A549 (cell line): ENCODE results near the gene ZBED5. TPM values are rescaled to one million over a fixed set of nuclear protein-coding genes. Genes with fewer than 3 reads are reported as not detected.

Experiments
- ATAC-seq, 2 experiments: fragments of 200-7000 bp in 1 of 2; fragments of >200 bp in 1 of 2; cut with Nextera tagmentation in 1 of 2; cut with Tn5 transposase in 1 of 2; 3 replicates each; pipeline versions ENCODE4 v1.8.0 to v1.9.1; 2018 to 2020; ENCODE audit warnings: mild to moderate bottlenecking in 1 of 2, moderate library complexity in 1 of 2
- CTCF ChIA-PET: fragments of 300-600 bp; sonication (Branson Sonifier 250); formaldehyde crosslinking; extraction: SDS; loops from one replicate; lab custom pipeline; 2021; ENCODE audit warnings: antibody characterized with exemption, inconsistent platforms; lab: Yijun Ruan, JAX
- POLR2A ChIA-PET: fragments of 350-600 bp; formaldehyde crosslinking; extraction: SDS; loops from one replicate; lab custom pipeline; 2021; ENCODE audit warnings: antibody characterized with exemption, inconsistent platforms; lab: Yijun Ruan, JAX
- DNase-seq, 2 experiments: peaks; one replicate each; pipeline versions ENCODE4 v3.0.0 to v3.0.0-alpha.2; 2011 to 2016; ENCODE audit warnings: low read depth in 1 of 2, low spot score in 1 of 2
- FAIRE-seq: peaks from 2 replicates; lab custom pipeline; 2011; peaks lifted over from hg19 to GRCh38; lab: Jason Lieb, UNC
- H3K27ac ChIP-seq, 2 experiments: fragments of >200 bp; sonication (Bioruptor Twin); formaldehyde crosslinking; 3 replicates each; pipeline ENCODE4 v1.5.1; 2016 to 2017
- H3K4me1 ChIP-seq: fragments of >200 bp; sonication (Bioruptor Twin); formaldehyde crosslinking; 3 replicates; pipeline ENCODE4 v1.6.1; 2016
- H3K4me2 ChIP-seq: fragments of >200 bp; sonication (Bioruptor Twin); formaldehyde crosslinking; 3 replicates; pipeline ENCODE4 v1.6.1; 2016
- H3K4me3 ChIP-seq: fragments of >200 bp; sonication (Bioruptor Twin); formaldehyde crosslinking; 3 replicates; pipeline ENCODE4 v1.5.1; 2016
- H3K9me3 ChIP-seq: fragments of >200 bp; sonication (Bioruptor Twin); formaldehyde crosslinking; 3 replicates; pipeline ENCODE4 v1.6.1; 2016
- ATOH8 ChIP-seq: fragments of 250-450 bp; sonication (Bioruptor Pico); IDR thresholded peaks from 2 replicates; pipeline ENCODE4 v1.5.0; 2020; ENCODE audit warnings: low read depth, mild to moderate bottlenecking, moderate library complexity
- BHLHE40 ChIP-seq: IDR thresholded peaks from 2 replicates; pipeline ENCODE4 v1.6.1; 2012; ENCODE audit warnings: low read depth, low read length, inconsistent platforms
- CEBPB ChIP-seq, 2 experiments: fragments of >200 bp in 1 of 2; sonication (Bioruptor Twin) in 1 of 2; formaldehyde crosslinking in 1 of 2; IDR thresholded peaks; 2 replicates each; pipeline ENCODE4 v1.6.1; 2012 to 2016
- CHD4 ChIP-seq: fragments of 200-600 bp; sonication (generic); IDR thresholded peaks from 2 replicates; pipeline ENCODE4 v1.6.1; 2016; ENCODE audit warnings: antibody characterized with exemption, mild to moderate bottlenecking, borderline replicate concordance
- CTCF ChIP-seq: fragments of >200 bp; sonication (Bioruptor Twin); formaldehyde crosslinking; IDR thresholded peaks from 3 replicates; pipeline ENCODE4 v1.5.1; 2016
- EHF ChIP-seq: fragments of 250-450 bp; sonication (Bioruptor Pico); IDR thresholded peaks from 2 replicates; pipeline ENCODE4 v1.5.0; 2020; ENCODE audit warnings: mild to moderate bottlenecking
- ELK1 ChIP-seq: fragments of 150-350 bp; IDR thresholded peaks from 2 replicates; pipeline ENCODE4 v1.6.1; 2014; ENCODE audit warnings: low read depth, mild to moderate bottlenecking, low read length
- EP300 ChIP-seq, 2 experiments: fragments of >200 bp; sonication (Bioruptor Twin); formaldehyde crosslinking; IDR thresholded peaks; 2 replicates in 1 of 2; 3 replicates in 1 of 2; pipeline ENCODE4 v1.6.1; 2016 to 2017
- FOSL2 ChIP-seq, 2 experiments: fragments of 450-650 bp in 1 of 2; fragments of >200 bp in 1 of 2; sonication (Bioruptor Twin) in 1 of 2; formaldehyde crosslinking; IDR thresholded peaks; 2 replicates each; pipeline versions ENCODE4 v1.5.0 to v1.6.1; 2016 to 2020; ENCODE audit warnings: mild to moderate bottlenecking in 1 of 2, moderate library complexity in 1 of 2
- FOXS1 ChIP-seq: fragments of 250-450 bp; sonication (Bioruptor Pico); IDR thresholded peaks from 2 replicates; pipeline ENCODE4 v1.5.0; 2020; ENCODE audit warnings: mild to moderate bottlenecking, moderate library complexity
- GATA3 ChIP-seq: IDR thresholded peaks from 2 replicates; pipeline ENCODE4 v1.6.1; 2012; ENCODE audit warnings: borderline replicate concordance
- HES2 ChIP-seq: fragments of >200 bp; sonication (Bioruptor Twin); formaldehyde crosslinking; IDR thresholded peaks from 2 replicates; pipeline ENCODE4 v1.6.1; 2016
- HOXA7 ChIP-seq: fragments of 250-450 bp; sonication (Bioruptor Pico); IDR thresholded peaks from 2 replicates; pipeline ENCODE4 v1.5.0; 2020; ENCODE audit warnings: mild to moderate bottlenecking, moderate library complexity
- HOXB13 ChIP-seq: fragments of 250-450 bp; sonication (Bioruptor Pico); IDR thresholded peaks from 2 replicates; pipeline ENCODE4 v1.5.0; 2020; ENCODE audit warnings: low read depth, mild to moderate bottlenecking, moderate library complexity
- HOXB5 ChIP-seq: fragments of 250-450 bp; sonication (Bioruptor Pico); IDR thresholded peaks from 2 replicates; pipeline ENCODE4 v1.5.0; 2020; ENCODE audit warnings: mild to moderate bottlenecking, moderate library complexity
- JUN ChIP-seq, 2 experiments: fragments of >200 bp; sonication (Bioruptor Twin); formaldehyde crosslinking; IDR thresholded peaks; 2 replicates in 1 of 2; 3 replicates in 1 of 2; pipeline ENCODE4 v1.6.1; 2016 to 2017
- JUNB ChIP-seq: fragments of >200 bp; sonication (Bioruptor Twin); formaldehyde crosslinking; IDR thresholded peaks from 2 replicates; pipeline ENCODE4 v1.6.1; 2016
- MAFK ChIP-seq: fragments of 450-650 bp; IDR thresholded peaks from 2 replicates; pipeline ENCODE4 v1.6.1; 2014; ENCODE audit not compliant: partially characterized antibody
- MAX ChIP-seq: IDR thresholded peaks from 2 replicates; pipeline ENCODE4 v1.6.1; 2012
- MYC ChIP-seq: IDR thresholded peaks from 2 replicates; pipeline ENCODE4 v1.6.1; 2012; ENCODE audit warnings: mild to moderate bottlenecking, inconsistent platforms, low read length, improper control_type of control experiment, borderline replicate concordance
- NFE2L2 ChIP-seq: fragments of 150-350 bp; conservative IDR thresholded peaks from 2 replicates; pipeline ENCODE4 v1.6.1; 2014; ENCODE audit warnings: low read length
- NPAS2 ChIP-seq: fragments of 250-450 bp; sonication (Bioruptor Pico); IDR thresholded peaks from 2 replicates; pipeline ENCODE4 v1.8.0; 2022; ENCODE audit warnings: mild to moderate bottlenecking, moderate library complexity, borderline replicate concordance
- PHF8 ChIP-seq: fragments of 200-600 bp; sonication (generic); IDR thresholded peaks from 2 replicates; pipeline ENCODE4 v1.6.1; 2016; ENCODE audit warnings: low read depth, mild to moderate bottlenecking, antibody characterized with exemption, moderate library complexity, borderline replicate concordance
- POLR2AphosphoS2 ChIP-seq: conservative IDR thresholded peaks from 2 replicates; pipeline ENCODE4 v1.6.1; 2012; ENCODE audit warnings: low read length, improper control_type of control experiment, inconsistent platforms
- RAD21 ChIP-seq, 2 experiments: fragments of >200 bp in 1 of 2; sonication (Bioruptor Twin) in 1 of 2; formaldehyde crosslinking in 1 of 2; IDR thresholded peaks in 1 of 2; conservative IDR thresholded peaks in 1 of 2; 2 replicates in 1 of 2; 3 replicates in 1 of 2; pipeline ENCODE4 v1.6.1; 2012 to 2018; ENCODE audit warnings: inconsistent platforms in 1 of 2
- REST ChIP-seq: fragments of 200-600 bp; sonication (generic); IDR thresholded peaks from 2 replicates; pipeline ENCODE4 v1.6.1; 2016; ENCODE audit warnings: antibody characterized with exemption, mild to moderate bottlenecking, moderate library complexity
- RNF2 ChIP-seq: fragments of 200-600 bp; sonication (generic); IDR thresholded peaks from 2 replicates; pipeline ENCODE4 v1.6.1; 2016; ENCODE audit warnings: low read depth, mild to moderate bottlenecking, antibody characterized with exemption, moderate library complexity, borderline replicate concordance
- SMC3 ChIP-seq: fragments of >200 bp; sonication (Bioruptor Twin); formaldehyde crosslinking; IDR thresholded peaks from 3 replicates; pipeline ENCODE4 v1.6.1; 2018; ENCODE audit warnings: inconsistent platforms
- ZC3H11A ChIP-seq: fragments of 450-650 bp; IDR thresholded peaks from 2 replicates; pipeline ENCODE4 v1.6.1; 2014; ENCODE audit warnings: antibody characterized with exemption, mild to moderate bottlenecking
- ZNF302 ChIP-seq: fragments of 250-450 bp; sonication (Bioruptor Pico); IDR thresholded peaks from 2 replicates; pipeline ENCODE4 v1.9.0; 2021; ENCODE audit warnings: inconsistent platforms, mild to moderate bottlenecking, moderate library complexity
- WGBS: methylation state at CpG from one replicate; pipeline ENCODE4 v1.1.6; 2017; ENCODE audit errors: missing lambda C conversion rate; 5-methylcytosine and 5-hydroxymethylcytosine counted together
- polyA plus RNA-seq, 4 experiments: library from polyadenylated mRNA; depleted of rRNA in 3 of 4; stranded (reverse); fragments of >200 nt; fragmentation: RNase III in 1 of 4; extraction: RNeasy Plus Mini Kit Qiagen cat#74134 plus additional on column Dnase treatment in 1 of 4; gene quantifications; 2 replicates in 3 of 4; 3 replicates in 1 of 4; pipeline ENCODE4 v1.2.3, GENCODE V29; 2011 to 2017

The ZBED5 gene
- polyA plus RNA-seq, 2 of the 4 experiments (the other 2 are of a cell fraction): 60.6 to 132 TPM

GRCh38 chr11:10885703-10886363 lies 28.0 kb upstream of the ZBED5 start:
- WGBS: 2% methylated on average over 2 of the region's 2 CpGs
- Histone ChIP-seq H3K9me3 (0 out of 3 replicates have a peak, but pooled peaks cover 14% of the 10 kb centered on the region), H3K4me1 (peaks cover 47% of the 10 kb centered on the region), H3K4me2 (peak overlapping the region; percentile 44), H3K27ac (peak overlapping the region; percentile 79 to 90), H3K4me3 (no peak overlapping the region)
- CTCF ChIA-PET: interaction anchor here (1.0 to 3.4 kb wide), 4 partner anchors 8 to 13 kb away, joined by 3 to 9 read pairs (median 3); no protein-coding TSS in a partner anchor
- peak; percentile 98 for FAIRE-seq
- POLR2A ChIA-PET: interaction anchor here (1.0 to 4.7 kb wide), 6 partner anchors 8 to 77 kb away, joined by 3 to 21 read pairs (median 6); partner anchors contain the start of genes EIF4G2 and ZBED5
- peak; percentile 90 to 92 for ATAC-seq
- peak; percentile 18 to 91 for DNase-seq
- TF ChIP-seq ZC3H11A: no peak
- no peak for TF ChIP-seq EHF (CRISPR knock-in tag)
- no peak for TF ChIP-seq ZNF302 (CRISPR knock-in tag)
- TF ChIP-seq HOXB13 (CRISPR knock-in tag): no peak
- peak; percentile 64 to 89; a peak in 3 of 5 replicates for TF ChIP-seq EP300 (IDR thresholded peaks at IDR 0.05)
- no peak for TF ChIP-seq NFE2L2
- TF ChIP-seq RNF2: no peak
- no peak for TF ChIP-seq NPAS2 (CRISPR knock-in tag)
- TF ChIP-seq PHF8: no peak
- peak; percentile 85 for TF ChIP-seq GATA3
- TF ChIP-seq JUN (IDR thresholded peaks at IDR 0.05): peak in 1 of 2 experiments; percentile 74; a peak in 3 of 5 replicates
- no peak; the same call in 1 of the 2 replicates for TF ChIP-seq HOXB5
- TF ChIP-seq SMC3: no peak
- TF ChIP-seq POLR2AphosphoS2: no peak
- TF ChIP-seq MAFK: no peak
- TF ChIP-seq MYC: no peak
- no peak for TF ChIP-seq BHLHE40
- TF ChIP-seq HOXA7: no peak
- TF ChIP-seq MAX: 0 out of 2 replicates have a peak, but pooled peaks have one; percentile 33
- no peak for TF ChIP-seq REST
- TF ChIP-seq HES2: no peak
- peak; percentile 43; the same call in 1 of the 2 replicates for TF ChIP-seq FOSL2 (IDR thresholded peaks at IDR 0.05)
- peak; percentile 51; the same call in 1 of the 2 replicates for TF ChIP-seq FOSL2 (CRISPR knock-in tag; IDR thresholded peaks at IDR 0.05)
- no peak for TF ChIP-seq FOXS1
- peak in 1 of 2 experiments; percentile 21; a peak in 1 of 4 replicates for TF ChIP-seq CEBPB (IDR thresholded peaks at IDR 0.05)
- no peak for TF ChIP-seq ATOH8
- no peak for TF ChIP-seq ELK1
- peak; percentile 71 for TF ChIP-seq JUNB
- no peak for TF ChIP-seq CHD4
- peak; percentile 21 to 23; a peak in 2 of 5 replicates for TF ChIP-seq RAD21 (conservative IDR thresholded peaks at IDR 0.05 in 1 of 2, IDR thresholded peaks at IDR 0.05 in 1 of 2)
- TF ChIP-seq CTCF: no peak
